HepG2 (cell line): ENCODE results near the gene DUS2.

ENCODE experiments used
- ESRRA ChIP-seq: sonication (generic); formaldehyde crosslinking; IDR thresholded peaks from 2 replicates; pipeline ENCODE4 v1.5.1; 2020; ENCODE audit warnings: mild to moderate bottlenecking, low read depth, missing genetic modification reagents
- EZH2 ChIP-seq: conservative IDR thresholded peaks from 2 replicates; pipeline ENCODE4 v1.6.1; 2012; ENCODE audit warnings: mild to moderate bottlenecking, low read depth, low read length, moderate library complexity
- MAFK ChIP-seq, 2 experiments: IDR thresholded peaks in 1 of 2; conservative IDR thresholded peaks in 1 of 2; 2 replicates each; pipeline ENCODE4 v1.6.1; 2011; ENCODE audit warnings: improper control_type of control experiment in 2 of 2, low read length in 2 of 2
- POLR2A ChIP-seq, 2 experiments: IDR thresholded peaks; 2 replicates each; pipeline ENCODE4 v1.6.1; 2011; ENCODE audit warnings: low read depth in 2 of 2, low read length in 2 of 2, mild to moderate bottlenecking in 1 of 2, moderate library complexity in 1 of 2; ENCODE audit not compliant: insufficient read depth in 1 of 2
- POLR2AphosphoS2 ChIP-seq: IDR thresholded peaks from 2 replicates; pipeline ENCODE4 v1.6.1; 2011; ENCODE audit warnings: low read depth, low read length, improper control_type of control experiment
- SKI ChIP-seq: fragments of 450-650 bp; IDR thresholded peaks from one replicate; pipeline ENCODE4 v1.6.1; 2018; ENCODE audit warnings: mild to moderate bottlenecking; ENCODE audit not compliant: partially characterized antibody
- SOX6 ChIP-seq, 2 experiments: fragments of 450-650 bp in 1 of 2; sonication (generic) in 1 of 2; formaldehyde crosslinking in 1 of 2; IDR thresholded peaks; 2 replicates each; pipeline versions ENCODE4 v1.4.0 to v1.6.1; 2017 to 2020; ENCODE audit warnings: antibody characterized with exemption in 1 of 2, mild to moderate bottlenecking in 1 of 2, missing genetic modification reagents in 1 of 2
- TCF12 ChIP-seq, 2 experiments: fragments of 450-650 bp in 1 of 2; sonication (generic) in 1 of 2; formaldehyde crosslinking in 1 of 2; IDR thresholded peaks; 2 replicates each; pipeline versions ENCODE4 v1.6.1 to v1.8.0; 2017 to 2022; ENCODE audit warnings: antibody characterized with exemption in 1 of 2, mild to moderate bottlenecking in 1 of 2, missing genetic modification reagents in 1 of 2, moderate library complexity in 1 of 2
- XRCC5 ChIP-seq: fragments of 200-400 bp; formaldehyde crosslinking; optimal IDR thresholded peaks from 2 replicates; pipeline ENCODE3; 2017; ENCODE audit warnings: mild to moderate bottlenecking, low read length
- ZKSCAN1 ChIP-seq: fragments of 150-350 bp; IDR thresholded peaks from 2 replicates; pipeline ENCODE4 v1.6.1; 2014; ENCODE audit warnings: low read length
- ZNF230 ChIP-seq: sonication (generic); formaldehyde crosslinking; IDR thresholded peaks from 2 replicates; pipeline ENCODE4 v1.4.0; 2020; ENCODE audit warnings: mild to moderate bottlenecking, missing genetic modification reagents
- TF ChIP-seq, protein P1 (sequence below): sonication (generic); formaldehyde crosslinking; IDR thresholded peaks from 2 replicates; pipeline ENCODE4 v1.5.0; 2020; ENCODE audit warnings: mild to moderate bottlenecking, missing genetic modification reagents, moderate library complexity

- TF ChIP-seq EZH2 (no peak), ZKSCAN1 (no peak), ZNF230 (CRISPR knock-in tag) (no peak), SKI (no peak), POLR2A (IDR thresholded peaks at IDR 0.05; ENCODE audit: insufficient read depth in 1 of 2, low read depth in 2 of 2, low read length in 2 of 2) (no peak), POLR2AphosphoS2 (no peak), SOX6 (IDR thresholded peaks at IDR 0.05) (no peak), SOX6 (CRISPR knock-in tag; IDR thresholded peaks at IDR 0.05) (no peak), MAFK (conservative IDR thresholded peaks at IDR 0.05 in 1 of 2, IDR thresholded peaks at IDR 0.05 in 1 of 2; ENCODE audit: low read length in 2 of 2) (no peak), TCF12 (IDR thresholded peaks at IDR 0.05) (no peak), TCF12 (CRISPR knock-in tag; IDR thresholded peaks at IDR 0.05) (no peak), XRCC5 (no peak), ESRRA (no peak)
- TF ChIP-seq, protein P1, sequence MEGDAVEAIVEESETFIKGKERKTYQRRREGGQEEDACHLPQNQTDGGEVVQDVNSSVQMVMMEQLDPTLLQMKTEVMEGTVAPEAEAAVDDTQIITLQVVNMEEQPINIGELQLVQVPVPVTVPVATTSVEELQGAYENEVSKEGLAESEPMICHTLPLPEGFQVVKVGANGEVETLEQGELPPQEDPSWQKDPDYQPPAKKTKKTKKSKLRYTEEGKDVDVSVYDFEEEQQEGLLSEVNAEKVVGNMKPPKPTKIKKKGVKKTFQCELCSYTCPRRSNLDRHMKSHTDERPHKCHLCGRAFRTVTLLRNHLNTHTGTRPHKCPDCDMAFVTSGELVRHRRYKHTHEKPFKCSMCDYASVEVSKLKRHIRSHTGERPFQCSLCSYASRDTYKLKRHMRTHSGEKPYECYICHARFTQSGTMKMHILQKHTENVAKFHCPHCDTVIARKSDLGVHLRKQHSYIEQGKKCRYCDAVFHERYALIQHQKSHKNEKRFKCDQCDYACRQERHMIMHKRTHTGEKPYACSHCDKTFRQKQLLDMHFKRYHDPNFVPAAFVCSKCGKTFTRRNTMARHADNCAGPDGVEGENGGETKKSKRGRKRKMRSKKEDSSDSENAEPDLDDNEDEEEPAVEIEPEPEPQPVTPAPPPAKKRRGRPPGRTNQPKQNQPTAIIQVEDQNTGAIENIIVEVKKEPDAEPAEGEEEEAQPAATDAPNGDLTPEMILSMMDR, result no peak
Measured at GRCh38 chr16:68066763-68067162, 43.7 kb downstream of the DUS2 start.
